ENCODE measurements around the gene BSN.
A peak's percentile ranks its signal among the peaks of the same experiment; 100 is the strongest.

BSN gene

GRCh38 chr3:49701388-49702077 is 147.3 kb downstream of the BSN start:
- intact Hi-C loops (cut with DNase I) = no loop called here
- DNase-seq = no peak

GRCh38 chr3:49702672-49703071 is 148.4 kb downstream of the BSN start:
- intact Hi-C loops (cut with DNase I) = no loop called here

GRCh38 chr3:49703443-49703927 is 149.2 kb downstream of the BSN start:
- intact Hi-C loops (cut with DNase I) = no loop called here
- DNase-seq = peak in 41 of 42 donors; percentile 44 to 84 (median 65)

More at GRCh38 chr3:49702672-49703071, 148.4 kb downstream of the BSN start:
- no peak for DNase-seq

GRCh38 chr3:49703956-49704355 is 149.7 kb downstream of the BSN start:
- DNase-seq = no peak
- intact Hi-C loops (cut with DNase I) = no loop called here

- DNase-seq = no peak
- intact Hi-C loops (cut with DNase I) = no loop called here
These were observed 150.4 kb downstream of the BSN start for GRCh38 chr3:49704629-49705028.

GRCh38 chr3:49705390-49705960 is 151.2 kb downstream of the BSN start:
- DNase-seq = no peak
- intact Hi-C loops (cut with DNase I) = no loop called here

GRCh38 chr3:49706456-49707112 is 152.3 kb downstream of the BSN start:
- intact Hi-C loops (cut with DNase I) = no loop called here
- no peak for DNase-seq

GRCh38 chr3:49707113-49707480 is 152.8 kb downstream of the BSN start:
- DNase-seq = no peak
- intact Hi-C loops (cut with DNase I) = no loop called here

- no peak for DNase-seq
- intact Hi-C loops (cut with DNase I) = no loop called here
These were observed 155.6 kb downstream of the BSN start for GRCh38 chr3:49709852-49710251.

GRCh38 chr3:49711489-49711888 is 157.2 kb downstream of the BSN start:
- no peak for DNase-seq
- intact Hi-C loops (cut with DNase I) = no loop called here

- no peak for DNase-seq
- intact Hi-C loops (cut with DNase I) = no loop called here
These were observed 157.9 kb downstream of the BSN start for GRCh38 chr3:49712166-49712565.

GRCh38 chr3:49712631-49713317 is 158.5 kb downstream of the BSN start:
- intact Hi-C loops (cut with DNase I) = no loop called here

GRCh38 chr3:49713336-49714105 is 159.2 kb downstream of the BSN start:
- DNase-seq = no peak
- intact Hi-C loops (cut with DNase I) = no loop called here

More at GRCh38 chr3:49712631-49713317, 158.5 kb downstream of the BSN start:
- no peak for DNase-seq

- DNase-seq = no peak
- intact Hi-C loops (cut with DNase I) = no loop called here
These were observed 160.7 kb downstream of the BSN start for GRCh38 chr3:49714728-49715550.

- intact Hi-C loops (cut with DNase I) = no loop called here
- peak in 1 of 42 donors; percentile 13 for DNase-seq
These were observed 161.4 kb downstream of the BSN start for GRCh38 chr3:49715611-49716121.

- intact Hi-C loops (cut with DNase I) = no loop called here
- DNase-seq = no peak
These were observed 161.9 kb downstream of the BSN start for GRCh38 chr3:49716169-49716568.

GRCh38 chr3:49716691-49717210 is 162.5 kb downstream of the BSN start:
- intact Hi-C loops (cut with DNase I) = no loop called here
- no peak for DNase-seq
